HepG2 (cell line): ENCODE measurements around the gene PLD6. TPM values are rescaled to one million over a fixed set of nuclear protein-coding genes. Genes with fewer than 3 reads are reported as not detected.

Source experiments
- ATAC-seq: fragments of 200-7000 bp; cut with Tn5 transposase; 3 replicates; pipeline ENCODE4 v1.9.1; 2020; ENCODE audit warnings: mild to moderate bottlenecking, moderate library complexity
- BruUV-seq: library from RNA; stranded (reverse); fragments of 400-500 nt; replicated peaks from 2 replicates; lab custom pipeline; 2021; lab: Mats Ljungman, UMichigan
- CTCF ChIA-PET: fragments of 300-600 bp; formaldehyde crosslinking; extraction: SDS; loops from one replicate; lab custom pipeline; 2021; ENCODE audit warnings: low total read pairs, inconsistent platforms, low intra/inter-chr PET ratio; lab: Yijun Ruan, JAX
- POLR2A ChIA-PET: fragments of 350-600 bp; sonication (Branson Sonifier 250); formaldehyde crosslinking; loops from one replicate; lab custom pipeline; 2020; ENCODE audit warnings: antibody characterized with exemption, inconsistent platforms; lab: Yijun Ruan, JAX
- DNase-seq: peaks from one replicate; pipeline ENCODE4 v3.0.0-alpha.2; 2015; ENCODE audit warnings: low spot score
- FAIRE-seq: peaks from 3 replicates; lab custom pipeline; 2011; peaks lifted over from hg19 to GRCh38; lab: Jason Lieb, UNC
- H2AFZ ChIP-seq: one replicate; pipeline ENCODE4 v1.6.1; 2011; ENCODE audit warnings: low read length, inconsistent platforms
- H3K27ac ChIP-seq: fragments of 300-600 bp; 3 replicates; pipeline ENCODE4 v1.8.0; 2011; ENCODE audit warnings: mixed run types, mild to moderate bottlenecking, mixed read lengths, low read length, inconsistent platforms; ENCODE audit not compliant: insufficient read depth; ENCODE audit errors: extremely low read length
- H3K27me3 ChIP-seq, 2 experiments: fragments of 200-600 bp in 1 of 2; 2 replicates in 1 of 2; 3 replicates in 1 of 2; pipeline versions ENCODE4 v1.6.0 to v1.8.0; 2011; ENCODE audit warnings: low read length in 2 of 2, mild to moderate bottlenecking in 2 of 2, moderate library complexity in 2 of 2, inconsistent platforms in 1 of 2; ENCODE audit not compliant: insufficient read depth in 2 of 2, control insufficient read depth in 1 of 2
- H3K36me3 ChIP-seq, 2 experiments: fragments of 200-600 bp in 1 of 2; replicated peaks in 1 of 2; 2 replicates in 1 of 2; 3 replicates in 1 of 2; pipeline versions ENCODE4 v1.5.1 to v1.8.0; 2011; ENCODE audit warnings: low read length in 2 of 2, inconsistent platforms in 1 of 2; ENCODE audit not compliant: insufficient read depth in 2 of 2, control insufficient read depth in 1 of 2
- H3K4me1 ChIP-seq: 2 replicates; pipeline ENCODE4 v1.5.1; 2012; ENCODE audit warnings: low read length, inconsistent platforms; ENCODE audit not compliant: insufficient read depth
- H3K4me2 ChIP-seq: 2 replicates; pipeline ENCODE4 v1.6.0; 2011; ENCODE audit warnings: low read depth, low read length, inconsistent platforms
- H3K4me3 ChIP-seq, 3 experiments: fragments of 200-600 bp in 1 of 3; sonication (generic), shearing (Covaris generic) in 1 of 3; replicated peaks in 1 of 3; 2 replicates each; pipeline ENCODE4 v1.5.1; 2011 to 2016; ENCODE audit warnings: low read length in 3 of 3, inconsistent platforms in 2 of 3, low read depth in 2 of 3, mild to moderate bottlenecking in 2 of 3, control low read depth in 1 of 3, mixed read lengths in 1 of 3; ENCODE audit not compliant: insufficient read depth in 1 of 3
- H3K79me2 ChIP-seq: one replicate; pipeline ENCODE4 v1.6.1; 2011; ENCODE audit warnings: low read length, inconsistent platforms; ENCODE audit not compliant: insufficient read depth
- H3K9ac ChIP-seq: 2 replicates; pipeline ENCODE4 v1.6.0; 2011; ENCODE audit warnings: mild to moderate bottlenecking, low read depth, low read length, inconsistent platforms; ENCODE audit not compliant: insufficient read depth
- H3K9me3 ChIP-seq: 2 replicates; pipeline ENCODE4 v1.5.1; 2012; ENCODE audit warnings: mild to moderate bottlenecking, low read length
- H4K20me1 ChIP-seq: 2 replicates; pipeline ENCODE4 v1.6.0; 2011; ENCODE audit warnings: inconsistent platforms, mild to moderate bottlenecking, low read length, moderate library complexity; ENCODE audit not compliant: insufficient read depth
- PATZ1 ChIP-seq: sonication (generic); formaldehyde crosslinking; IDR thresholded peaks from 2 replicates; pipeline ENCODE4 v1.4.0; 2020; ENCODE audit warnings: missing genetic modification reagents
- RFX3 ChIP-seq: IDR thresholded peaks from 2 replicates; pipeline ENCODE4 v1.6.1; 2016; ENCODE audit warnings: missing biosample characterization, missing genetic modification reagents
- WGBS: methylation state at CpG from one replicate; pipeline ENCODE4 v1.1.6; 2017; ENCODE audit warnings: low lambda C conversion rate; 5-methylcytosine and 5-hydroxymethylcytosine counted together
- in situ Hi-C: cut with HindIII; loops from 2 replicates; pipeline ENCODE4 v1.10.0; 2017; ENCODE audit warnings: low pct_unique_long_range_greater_than_20kb; ENCODE audit not compliant: extremely low pct_ligation_motif_present
- intact Hi-C: fragments of 100-400 bp; cut with micrococcal nuclease; formaldehyde crosslinking; loops from one replicate; pipeline ENCODE4 v1.10.0; 2022; ENCODE audit not compliant: unreplicated experiment
- polyA plus RNA-seq, 8 experiments: library from polyadenylated mRNA; depleted of rRNA in 3 of 8; stranded (reverse) in 7 of 8; unstranded in 1 of 8; fragments of >200 nt; fragmentation: Illumina TruSeq in 4 of 8; extraction: Trizol in 4 of 8; gene quantifications; 2 replicates each; pipeline versions ENCODE4 v1.2.1 to v1.2.3, GENCODE V29; 2011 to 2016; ENCODE audit warnings: low read depth in 4 of 8, missing spikeins in 1 of 8, mixed read lengths in 1 of 8; ENCODE audit not compliant: insufficient read depth in 1 of 8
- small RNA-seq, 3 experiments: library from RNA; depleted of rRNA; stranded (forward); fragments of <200 nt; gene quantifications; one replicate each; pipeline ENCODE3, GENCODE V24; 2012; ENCODE audit warnings: low read depth in 2 of 3, low replicate concordance in 1 of 3; ENCODE audit not compliant: insufficient read length in 3 of 3, insufficient read depth in 2 of 3
- total RNA-seq, 5 experiments: library from RNA; depleted of rRNA; stranded (reverse); fragments of >200 nt; fragmentation: Illumina TruSeq; extraction: Trizol; gene quantifications; 2 replicates each; pipeline ENCODE4 v1.2.3, GENCODE V29; 2016; ENCODE audit warnings: low read depth in 1 of 5

The PLD6 gene
- total and polyA plus RNA-seq, 2 of the 13 experiments (the other 11 are each of a cell fraction or from before 2014, with no cell fraction given): 5.2 to 11.4 TPM

DNA sequence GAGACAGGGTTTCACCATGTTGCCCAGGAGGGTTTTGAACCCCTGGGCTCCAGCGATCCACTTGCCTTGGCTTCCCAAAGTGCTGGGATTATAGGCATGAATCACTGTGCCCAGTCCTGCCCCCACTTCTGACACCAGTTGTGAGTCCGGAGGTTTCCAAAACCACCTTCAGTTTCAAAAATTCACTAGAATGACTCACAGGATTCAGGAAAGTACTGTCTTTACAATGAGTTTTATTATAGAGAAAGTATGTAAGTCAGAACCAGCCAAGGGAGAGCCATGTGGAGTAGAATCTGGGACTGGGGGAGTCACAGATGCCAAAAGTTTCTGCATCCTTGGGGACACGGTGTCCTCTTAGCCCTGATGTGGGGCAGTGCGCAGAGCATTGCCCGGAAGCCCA is 55.1 kb downstream of the PLD6 start:
- WGBS: 97% methylated on average over 5 of the region's 5 CpGs
- no peak overlapping the region for H3K4me2 ChIP-seq
- no peak overlapping the region for H3K27ac ChIP-seq
- BruUV-seq: no TSS peak
- H3K36me3 ChIP-seq: peaks cover 15 to 57% of the 10 kb centered on the region in 2 experiments
- ChIA-PET CTCF (no interaction called here), POLR2A (no interaction called here)
- no peaks in the 10 kb centered on the region for H3K79me2 ChIP-seq
- ATAC-seq (no peak), DNase-seq (no peak), FAIRE-seq (no peak)
- H3K27me3 ChIP-seq: no peaks in the 10 kb centered on the region
- no peak overlapping the region for H3K4me3 ChIP-seq
- H3K9me3 ChIP-seq: no peaks in the 10 kb centered on the region
- no peak overlapping the region for H3K9ac ChIP-seq
- intact Hi-C loops: no loop called here
- no peak overlapping the region for H2AFZ ChIP-seq
- TF ChIP-seq PATZ1: no peak
- TF ChIP-seq RFX3 (CRISPR knock-in tag): no peak
- in situ Hi-C loops: no loop called here
- no peaks in the 10 kb centered on the region for H4K20me1 ChIP-seq
- H3K4me1 ChIP-seq: 0 out of 2 replicates have a peak, but pooled peaks cover 5% of the 10 kb centered on the region

Small RNA genes lying within 50 kb of the gene (small RNA-seq; reads per million reads assigned to genes)
- gene RNU6-767P: 0 reads per million in 3 experiments

Other genes with a start within 250 kb of the PLD6 start
- gene TNFRSF13B, start 234.2 kb downstream of the PLD6 start, total RNA-seq (2016; rRNA removed; fragmentation: Illumina TruSeq; extraction: Trizol): not detected in 2 replicates
- not detected in 2 replicates for gene TNFRSF13B, start 234.2 kb downstream of the PLD6 start, polyA plus RNA-seq (2011; rRNA removed)
- 43.6 and 50.2 TPM in 2 replicates for gene MPRIP, start 163.9 kb downstream of the PLD6 start, total RNA-seq (2016; rRNA removed; fragmentation: Illumina TruSeq; extraction: Trizol)
- gene MPRIP, start 163.9 kb downstream of the PLD6 start, polyA plus RNA-seq (2011; rRNA removed): 42.9 and 52.4 TPM in 2 replicates
- gene FLCN, start 30.8 kb upstream of the PLD6 start, total RNA-seq (2016; rRNA removed; fragmentation: Illumina TruSeq; extraction: Trizol): 21.8 and 24.9 TPM in 2 replicates
- gene FLCN, start 30.8 kb upstream of the PLD6 start, polyA plus RNA-seq (2011; rRNA removed): 16.6 and 20.2 TPM in 2 replicates
- 103 and 143 TPM in 2 replicates for gene COPS3, start 74.9 kb upstream of the PLD6 start, total RNA-seq (2016; rRNA removed; fragmentation: Illumina TruSeq; extraction: Trizol)
- gene COPS3, start 74.9 kb upstream of the PLD6 start, polyA plus RNA-seq (2011; rRNA removed): 34.1 and 46.3 TPM in 2 replicates
- gene NT5M, start 97.0 kb upstream of the PLD6 start, total RNA-seq (2016; rRNA removed; fragmentation: Illumina TruSeq; extraction: Trizol): 0.55 and 0.63 TPM in 2 replicates
- 0.78 and 1.0 TPM in 2 replicates for gene NT5M, start 97.0 kb upstream of the PLD6 start, polyA plus RNA-seq (2011; rRNA removed)